Omental fat pad (tissue), 4 donors: ENCODE measurements around the gene RNU4-1. TPM values are rescaled to one million over a fixed set of nuclear protein-coding genes. Genes with fewer than 3 reads are reported as not detected.

Experiments
- ATAC-seq: fragments of 150-250 bp; one replicate; pipeline ENCODE4 v1.9.1; 2016; ENCODE audit warnings: mild to moderate bottlenecking, moderate library complexity; ENCODE audit not compliant: low FRiP score
- DNase-seq: peaks from one replicate; pipeline ENCODE4 v3.0.0-alpha.2; 2019; ENCODE audit warnings: low spot score
- total RNA-seq, 4 donors: library from RNA; depleted of rRNA; stranded (reverse); fragments of >200 nt; gene quantifications; one replicate each; pipeline ENCODE4 v1.1.0, GENCODE V29; 2016
- TF ChIP-seq, protein P1 (sequence below), 3 donors: fragments of 450-650 bp; IDR thresholded peaks; one replicate each; pipeline ENCODE4 v1.5.1; 2016 to 2017; ENCODE audit warnings: antibody characterized with exemption in 3 of 3, mild to moderate bottlenecking in 3 of 3, moderate library complexity in 2 of 3

RNU4-1 gene
- total RNA-seq, 4 donors from 2014 or later: under 0.01 TPM; not detected in 2

DNA sequence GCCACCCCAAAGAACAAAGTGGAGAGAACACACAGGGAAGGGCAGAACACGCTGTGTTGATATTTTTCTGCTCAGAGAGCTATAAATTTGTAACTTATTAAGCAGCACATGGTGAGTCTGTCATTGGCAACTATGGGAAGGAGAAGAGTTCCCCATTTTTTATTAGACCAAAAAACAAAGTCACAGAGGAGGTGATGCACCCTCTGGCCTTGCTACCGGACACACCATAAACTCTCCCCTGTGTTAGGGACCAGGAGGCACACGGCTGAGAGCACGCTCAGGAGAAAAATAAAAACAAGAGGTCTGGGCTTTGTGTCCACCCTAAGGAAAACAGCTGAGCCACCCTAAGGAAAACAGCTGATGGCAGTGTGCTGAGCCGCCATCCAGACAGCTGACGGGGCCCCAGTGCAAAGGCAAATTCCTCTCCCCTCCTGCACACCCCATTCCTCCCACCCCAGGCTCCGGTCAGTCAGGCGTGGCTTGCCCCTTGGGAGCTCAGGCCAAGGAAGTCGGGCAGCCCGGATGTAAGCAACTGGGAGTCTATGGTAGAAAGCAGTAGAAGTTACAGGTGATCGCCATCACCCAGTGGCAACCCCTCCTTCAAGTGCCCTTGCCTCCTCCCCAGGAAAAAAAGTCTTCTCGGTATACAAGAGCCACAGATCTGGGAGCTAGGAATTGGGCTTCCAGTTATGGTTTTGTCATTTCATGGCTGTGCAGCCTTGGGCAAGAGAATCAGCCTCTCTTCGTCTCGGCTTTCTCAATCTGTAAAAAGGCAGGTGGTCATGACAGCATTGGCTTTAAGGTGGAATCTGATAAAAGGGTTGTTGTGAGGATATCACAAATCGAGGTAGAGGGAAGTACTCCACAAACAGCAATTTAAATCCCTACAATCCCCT lies 29.9 kb downstream of the RNU4-1 start:
- DNase-seq: no peak
- TF ChIP-seq, protein P1, sequence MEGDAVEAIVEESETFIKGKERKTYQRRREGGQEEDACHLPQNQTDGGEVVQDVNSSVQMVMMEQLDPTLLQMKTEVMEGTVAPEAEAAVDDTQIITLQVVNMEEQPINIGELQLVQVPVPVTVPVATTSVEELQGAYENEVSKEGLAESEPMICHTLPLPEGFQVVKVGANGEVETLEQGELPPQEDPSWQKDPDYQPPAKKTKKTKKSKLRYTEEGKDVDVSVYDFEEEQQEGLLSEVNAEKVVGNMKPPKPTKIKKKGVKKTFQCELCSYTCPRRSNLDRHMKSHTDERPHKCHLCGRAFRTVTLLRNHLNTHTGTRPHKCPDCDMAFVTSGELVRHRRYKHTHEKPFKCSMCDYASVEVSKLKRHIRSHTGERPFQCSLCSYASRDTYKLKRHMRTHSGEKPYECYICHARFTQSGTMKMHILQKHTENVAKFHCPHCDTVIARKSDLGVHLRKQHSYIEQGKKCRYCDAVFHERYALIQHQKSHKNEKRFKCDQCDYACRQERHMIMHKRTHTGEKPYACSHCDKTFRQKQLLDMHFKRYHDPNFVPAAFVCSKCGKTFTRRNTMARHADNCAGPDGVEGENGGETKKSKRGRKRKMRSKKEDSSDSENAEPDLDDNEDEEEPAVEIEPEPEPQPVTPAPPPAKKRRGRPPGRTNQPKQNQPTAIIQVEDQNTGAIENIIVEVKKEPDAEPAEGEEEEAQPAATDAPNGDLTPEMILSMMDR (IDR thresholded peaks at IDR 0.05): no peak
- no peak for ATAC-seq

DNA sequence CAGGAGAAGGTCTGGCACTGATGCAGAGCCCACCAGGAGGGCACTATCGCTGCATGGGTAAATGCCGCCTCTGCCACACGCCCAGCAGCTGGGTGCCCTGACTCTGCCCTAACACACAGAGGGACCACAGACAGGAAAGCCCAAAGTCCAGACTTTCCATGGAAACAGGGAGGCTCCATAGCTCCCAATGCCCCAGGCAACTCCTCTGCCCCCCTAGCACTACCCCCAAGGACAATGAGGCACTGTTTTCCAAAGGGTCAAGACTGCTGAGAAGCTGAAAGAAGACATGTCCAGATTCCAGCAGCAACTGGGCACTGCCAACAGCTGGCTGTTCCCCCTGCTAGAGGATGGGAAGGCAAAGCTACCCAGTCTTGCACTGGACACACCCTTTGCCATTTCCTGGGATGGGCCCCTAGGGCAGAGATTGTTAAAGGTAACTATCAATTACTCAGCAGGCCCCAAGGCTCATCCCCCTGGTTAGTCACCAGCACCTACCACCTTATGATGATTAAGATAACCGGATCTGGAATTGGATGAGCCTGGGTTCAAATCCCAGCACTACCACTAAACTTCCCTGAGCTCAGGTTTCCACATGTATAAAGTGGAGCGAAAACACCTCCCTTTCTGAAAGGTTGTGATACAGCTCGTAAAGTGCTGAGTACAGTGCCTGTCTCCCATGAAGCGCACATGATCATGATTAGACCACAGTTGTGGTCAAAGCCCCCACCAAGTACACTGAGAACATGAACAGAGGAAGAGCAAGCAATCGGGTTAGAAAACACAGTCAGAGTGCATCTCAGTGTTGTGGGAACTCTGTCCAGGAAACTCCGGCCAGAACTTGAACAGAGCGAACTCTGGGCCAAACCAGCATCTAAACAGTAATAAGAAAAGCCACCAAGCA lies 30.8 kb downstream of the RNU4-1 start:
- ATAC-seq (no peak), DNase-seq (no peak)
- TF ChIP-seq, protein P1 (IDR thresholded peaks at IDR 0.05): no peak

DNA sequence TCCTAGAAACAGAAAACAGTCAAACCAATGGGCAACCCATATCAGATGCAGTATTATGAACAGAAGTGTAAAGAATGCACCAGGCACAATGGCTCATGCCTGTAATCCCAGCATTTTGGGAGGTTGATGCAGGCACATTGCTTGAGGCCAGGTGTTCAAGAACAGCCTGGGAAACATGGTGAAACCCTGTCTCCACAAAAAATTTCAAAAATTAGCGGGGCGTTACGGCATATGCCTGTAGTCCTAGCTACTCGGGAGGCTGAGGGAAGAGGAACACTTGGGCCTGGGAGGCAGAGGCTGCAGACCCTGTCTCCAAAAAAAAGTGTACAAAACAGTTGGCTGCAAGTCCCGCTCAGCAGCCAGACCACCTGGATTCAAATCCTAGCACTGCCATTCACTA lies 32.4 kb downstream of the RNU4-1 start:
- TF ChIP-seq, protein P1 (IDR thresholded peaks at IDR 0.05): no peak
- DNase-seq (no peak), ATAC-seq (no peak)

DNA sequence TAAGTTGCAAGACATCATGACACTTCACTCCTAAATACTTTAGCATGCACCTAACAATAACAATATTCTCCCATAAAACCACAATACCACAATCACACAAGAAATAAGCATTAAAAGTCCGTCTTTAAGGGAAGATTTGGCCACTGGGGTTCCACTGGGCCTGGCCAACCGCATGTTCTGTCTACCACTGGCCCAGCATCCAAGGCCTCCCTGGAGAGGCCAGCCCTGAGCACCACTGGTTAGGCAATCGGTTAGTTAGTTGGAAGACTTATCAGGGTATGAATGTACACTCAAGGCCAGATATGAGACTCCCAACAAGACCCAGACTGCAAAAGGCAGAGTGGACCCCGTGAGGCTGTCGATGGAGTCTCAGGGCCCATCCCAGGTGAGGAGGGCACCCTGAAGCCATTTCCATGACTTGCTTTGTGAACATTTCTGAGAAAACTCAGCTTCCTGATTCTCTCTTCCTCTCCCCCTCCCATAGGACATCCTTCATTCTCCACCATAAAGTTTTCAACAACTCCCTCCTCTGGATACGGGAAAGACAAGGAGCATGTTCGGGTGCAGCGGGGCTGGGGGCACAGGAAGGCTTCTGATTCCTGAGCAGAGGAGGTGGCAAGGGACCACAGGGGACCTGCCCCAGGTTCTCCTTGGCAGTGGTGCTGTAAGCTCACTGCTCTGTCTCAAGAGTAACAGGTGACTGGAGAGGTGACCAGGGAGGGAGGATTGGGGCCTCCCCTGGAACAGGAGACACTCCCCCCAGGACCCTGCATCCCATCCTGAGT lies 33.4 kb downstream of the RNU4-1 start:
- TF ChIP-seq, protein P1 (IDR thresholded peaks at IDR 0.05): no peak
- ATAC-seq (no peak), DNase-seq (no peak)

DNA sequence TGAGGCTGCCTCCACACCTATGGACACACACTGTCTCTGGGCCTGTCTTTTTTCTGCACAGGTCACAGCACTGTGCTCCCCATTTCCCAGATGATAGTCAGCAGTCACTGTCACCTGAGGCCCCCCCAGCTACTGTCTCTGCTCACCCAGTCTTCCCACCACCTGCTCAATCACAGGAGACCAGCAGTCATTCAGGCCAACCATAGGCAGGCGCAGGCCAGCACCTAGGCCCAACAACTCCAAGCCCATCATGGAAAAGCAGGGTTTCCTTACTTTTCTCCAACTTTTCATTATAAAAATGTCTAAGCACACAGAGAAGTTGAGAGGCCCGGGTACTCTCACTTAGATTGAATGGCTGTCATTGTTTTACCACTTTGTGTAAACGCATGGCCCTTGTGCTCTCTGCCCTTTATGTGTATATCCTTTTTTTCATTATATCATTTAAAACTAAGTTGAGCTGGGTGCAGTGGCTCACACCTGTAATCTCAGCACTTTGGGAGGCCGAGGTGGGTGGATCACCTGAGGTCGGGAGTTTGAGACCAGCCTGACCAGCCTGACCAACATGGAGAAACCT lies 34.6 kb downstream of the RNU4-1 start:
- TF ChIP-seq, protein P1 (IDR thresholded peaks at IDR 0.05): no peak
- ATAC-seq: no peak

More for the DNA sequence above, 34.6 kb downstream of the RNU4-1 start:
- DNase-seq: no peak
